ENCODE measurements around the gene CREB3L4.

Gene CREB3L4

GRCh38 chr1:153953859-153954365, 13.8 kb upstream of the CREB3L4 start:
- H3K4me1 ChIP-seq = peaks cover 7% of the 10 kb centered on the region
- H3K27me3 ChIP-seq (ENCODE audit: control insufficient read depth, insufficient read depth, low read length) = no peaks in the 10 kb centered on the region
- no peak overlapping the region for H3K27ac ChIP-seq
- no peak overlapping the region for H3K4me2 ChIP-seq (ENCODE audit: low read length)
- H3K79me2 ChIP-seq = peaks cover 20% of the 10 kb centered on the region
- H3K4me3 ChIP-seq (ENCODE audit: low read depth, low read length) = no peak overlapping the region
- H3K36me3 ChIP-seq (ENCODE audit: control insufficient read depth, insufficient read depth, low read length) = no peaks in the 10 kb centered on the region
- H2AFZ ChIP-seq = no peak overlapping the region
- H3K9me3 ChIP-seq (ENCODE audit: control insufficient read depth, low read length) = no peaks in the 10 kb centered on the region
- no peak for TF ChIP-seq CTCF (IDR thresholded peaks at IDR 0.05)
- no peak overlapping the region for H3K9ac ChIP-seq

- no peak for TF ChIP-seq CTCF (IDR thresholded peaks at IDR 0.05)
- peaks cover 7% of the 10 kb centered on the region for H3K4me1 ChIP-seq
- no peaks in the 10 kb centered on the region for H3K9me3 ChIP-seq (ENCODE audit: control insufficient read depth, low read length)
- no peak overlapping the region for H2AFZ ChIP-seq
- no peak overlapping the region for H3K4me3 ChIP-seq (ENCODE audit: low read depth, low read length)
- peaks cover 20% of the 10 kb centered on the region for H3K79me2 ChIP-seq
- H3K9ac ChIP-seq = no peak overlapping the region
- H3K4me2 ChIP-seq (ENCODE audit: low read length) = no peak overlapping the region
- H3K36me3 ChIP-seq (ENCODE audit: control insufficient read depth, insufficient read depth, low read length) = no peaks in the 10 kb centered on the region
- H3K27ac ChIP-seq = no peak overlapping the region
- H3K27me3 ChIP-seq (ENCODE audit: control insufficient read depth, insufficient read depth, low read length) = no peaks in the 10 kb centered on the region
These were observed 12.9 kb upstream of the CREB3L4 start for GRCh38 chr1:153954826-153955225.

- Histone ChIP-seq H3K9me3 (ENCODE audit: control insufficient read depth, low read length) (no peaks in the 10 kb centered on the region), H3K27me3 (ENCODE audit: control insufficient read depth, insufficient read depth, low read length) (no peaks in the 10 kb centered on the region), H3K27ac (no peak overlapping the region), H3K9ac (no peak overlapping the region), H3K4me3 (ENCODE audit: low read depth, low read length) (peak overlapping the region; percentile 92), H3K79me2 (peaks cover 20% of the 10 kb centered on the region), H3K36me3 (ENCODE audit: control insufficient read depth, insufficient read depth, low read length) (no peaks in the 10 kb centered on the region), H3K4me2 (ENCODE audit: low read length) (peak overlapping the region; percentile 80), H3K4me1 (peaks cover 7% of the 10 kb centered on the region), H2AFZ (no peak overlapping the region)
- TF ChIP-seq CTCF (IDR thresholded peaks at IDR 0.05) = no peak
These were observed 10.5 kb upstream of the CREB3L4 start for GRCh38 chr1:153956997-153957715.

- Histone ChIP-seq H3K4me3 (ENCODE audit: low read depth, low read length) (peak overlapping the region; percentile 92), H3K27me3 (ENCODE audit: control insufficient read depth, insufficient read depth, low read length) (no peaks in the 10 kb centered on the region), H3K4me1 (peaks cover 11% of the 10 kb centered on the region), H3K27ac (peak overlapping the region; percentile 85), H3K79me2 (peaks cover 20% of the 10 kb centered on the region), H3K4me2 (ENCODE audit: low read length) (peak overlapping the region; percentile 80), H3K9me3 (ENCODE audit: control insufficient read depth, low read length) (no peaks in the 10 kb centered on the region), H3K36me3 (ENCODE audit: control insufficient read depth, insufficient read depth, low read length) (no peaks in the 10 kb centered on the region), H3K9ac (peak overlapping the region; percentile 38), H2AFZ (peak overlapping the region; percentile 78)
- TF ChIP-seq CTCF (IDR thresholded peaks at IDR 0.05) = no peak
These were observed 10.0 kb upstream of the CREB3L4 start for GRCh38 chr1:153957744-153958110.
